Pancreas (tissue), 10 donors: ENCODE data around the gene THSD7B. TPM values are rescaled to one million over a fixed set of nuclear protein-coding genes. Genes with fewer than 3 reads are reported as not detected.
"Not testable (repeated sequence)": the region's sequence is repeated elsewhere in the genome, so short reads cannot be mapped to it uniquely, and the experiment has no call there.

Experiments used
- ATAC-seq, 4 donors: fragments of 200-7000 bp; cut with Tn5 transposase; one replicate each; pipeline versions ENCODE4 v1.8.0 to v1.9.1; 2020; ENCODE audit warnings: mild to moderate bottlenecking in 4 of 4, moderate library complexity in 4 of 4
- DNase-seq, 6 donors: peaks; one replicate each; pipeline ENCODE4 v3.0.0-alpha.2; 2020
- FAIRE-seq: peaks from 2 replicates; lab custom pipeline; 2012; peaks lifted over from hg19 to GRCh38; lab: Jason Lieb, UNC
- H3K27ac ChIP-seq, 4 donors: fragments of 200-600 bp; sonication (generic); 1 replicate in 3 of 4; 2 replicates in 1 of 4; pipeline versions ENCODE4 v1.5.0 to v1.8.0; 2020
- H3K27me3 ChIP-seq, 4 donors: fragments of 200-600 bp; one replicate each; pipeline ENCODE4 v1.8.0; 2021
- H3K36me3 ChIP-seq, 3 donors: fragments of 200-600 bp; sonication (generic) in 1 of 3; one replicate each; pipeline versions ENCODE4 v1.5.0 to v1.8.0; 2020 to 2021
- H3K4me1 ChIP-seq, 3 donors: fragments of 200-600 bp; one replicate each; pipeline ENCODE4 v1.8.0; 2021
- H3K4me3 ChIP-seq, 4 donors: fragments of 200-600 bp; sonication (generic) in 2 of 4; one replicate each; pipeline versions ENCODE4 v1.5.0 to v1.8.0; 2020 to 2021
- H3K9me3 ChIP-seq, 4 donors: fragments of 200-600 bp; one replicate each; pipeline ENCODE4 v1.8.0; 2021
- CTCF ChIP-seq, 4 donors: fragments of 200-600 bp; sonication (generic) in 3 of 4; IDR thresholded peaks; one replicate each; pipeline versions ENCODE4 v1.5.0 to v1.8.0; 2021; ENCODE audit warnings: antibody characterized with exemption in 4 of 4
- WGBS, 2 donors: extraction: QIAGEN DNeasy Blood & Tissue Kit; methylation state at CpG; one replicate each; pipeline ENCODE4 v1.1.7; 2013; 5-methylcytosine and 5-hydroxymethylcytosine counted together
- intact Hi-C, 3 donors: fragments of 100-400 bp; cut with DNase I; formaldehyde crosslinking; loops; one replicate each; pipeline versions ENCODE4 v1.11.1 to v1.14.2; 2022
- polyA plus RNA-seq, 2 donors: library from polyadenylated mRNA; stranded (reverse); fragments of 200-250 nt; gene quantifications; one replicate each; pipeline ENCODE4 v1.2.3, GENCODE V29; 2013
- total RNA-seq, 6 donors: library from RNA; stranded (reverse); fragmentation: NEBNext Ultra II Directional in 4 of 6; extraction: Animal tissue kit (Norgen Biotek cat#: 25700) in 4 of 6; gene quantifications; one replicate each; pipeline versions ENCODE4 v1.2.1 to v1.2.4, GENCODE V29; 2021 to 2023
- donor health status: healthy with polysubstance abuse.
- donor health status: DM: no; HTN: no; CAD: no; lungs with moderate emphysema.
- donor health status: DM: no; HTN: no; CAD: no.
- donor health status: control.
- donor health status: control.
- donor health status: Bipolar disorder and iron deficiency.
- donor health status: DM: yes; HTN: yes; CAD: no.
- donor health status: DM: no; HTN: no; CAD: no.
- donor health status: DM: no; HTN: no; CAD: no.
- donor health status: DM: yes; HTN: yes; CAD: no.

THSD7B gene
- total and polyA plus RNA-seq, 8 donors: 0.02 to 0.18 (median 0.07) TPM; not detected in 4

- DNase-seq: no peak
- H3K4me1 ChIP-seq: no peaks in the 10 kb centered on the region
- H3K36me3 ChIP-seq: no peaks in the 10 kb centered on the region
- H3K27ac ChIP-seq: no peak overlapping the region
- peaks cover 0 to 7% (median 0%) of the 10 kb centered on the region in 4 donors for H3K27me3 ChIP-seq
- TF ChIP-seq CTCF (IDR thresholded peaks at IDR 0.05): no peak
- H3K4me3 ChIP-seq: no peak overlapping the region
- no peak for ATAC-seq
- intact Hi-C loops: no loop called here
- WGBS, 2 donors: 62 to 75% methylated on average over 5 of the region's 5 CpGs
- no peak for FAIRE-seq
- H3K9me3 ChIP-seq: no peaks in the 10 kb centered on the region
Measured at GRCh38 chr2:137535897-137536296, 770.6 kb downstream of the THSD7B start.

GRCh38 chr2:137539336-137539735 is 774.0 kb downstream of the THSD7B start:
- no peak overlapping the region for H3K27ac ChIP-seq
- intact Hi-C loops: no loop called here
- no peaks in the 10 kb centered on the region for H3K36me3 ChIP-seq
- H3K4me3 ChIP-seq: no peak overlapping the region
- H3K4me1 ChIP-seq: no peaks in the 10 kb centered on the region
- TF ChIP-seq CTCF (IDR thresholded peaks at IDR 0.05): no peak
- WGBS, 2 donors: 56 to 65% methylated on average over 1 of the region's 1 CpG
- no peaks in the 10 kb centered on the region for H3K9me3 ChIP-seq
- no peak for DNase-seq
- no peak for ATAC-seq
- no peak for FAIRE-seq
- no peaks in the 10 kb centered on the region for H3K27me3 ChIP-seq

- Histone ChIP-seq H3K27me3 (no peaks in the 10 kb centered on the region), H3K27ac (no peak overlapping the region), H3K4me1 (no peaks in the 10 kb centered on the region), H3K9me3 (no peaks in the 10 kb centered on the region), H3K36me3 (no peaks in the 10 kb centered on the region), H3K4me3 (no peak overlapping the region)
- ATAC-seq (no peak), DNase-seq (no peak), FAIRE-seq (no peak)
- 52 to 71% methylated on average over 6 of the region's 6 CpGs for WGBS, 2 donors
- TF ChIP-seq CTCF (IDR thresholded peaks at IDR 0.05): no peak
- intact Hi-C loops: no loop called here
Measured at GRCh38 chr2:137547842-137548241, 782.5 kb downstream of the THSD7B start.

- Histone ChIP-seq H3K27me3 (no peaks in the 10 kb centered on the region), H3K36me3 (no peaks in the 10 kb centered on the region), H3K9me3 (no peaks in the 10 kb centered on the region), H3K27ac (no peak overlapping the region), H3K4me3 (no peak overlapping the region), H3K4me1 (no peaks in the 10 kb centered on the region)
- no peak for ATAC-seq
- TF ChIP-seq CTCF (IDR thresholded peaks at IDR 0.05): no peak
- intact Hi-C loops: no loop called here
- DNase-seq: no peak
- 67 to 90% methylated on average over 1 of the region's 1 CpG for WGBS, 2 donors
- no peak for FAIRE-seq
Measured at GRCh38 chr2:137566387-137566786, 801.0 kb downstream of the THSD7B start.

- 63 to 69% methylated on average over 3 of the region's 3 CpGs for WGBS, 2 donors
- intact Hi-C loops: no loop called here
- FAIRE-seq: no peak
- TF ChIP-seq CTCF (IDR thresholded peaks at IDR 0.05): no peak
- Histone ChIP-seq H3K27ac (no peak overlapping the region), H3K36me3 (no peaks in the 10 kb centered on the region), H3K9me3 (no peaks in the 10 kb centered on the region), H3K4me1 (no peaks in the 10 kb centered on the region), H3K27me3 (no peaks in the 10 kb centered on the region), H3K4me3 (no peak overlapping the region)
- DNase-seq: no peak
- ATAC-seq: no peak
Measured at GRCh38 chr2:137570484-137570883, 805.1 kb downstream of the THSD7B start.

- WGBS, 2 donors: 50 to 75% methylated on average over 5 of the region's 5 CpGs
- FAIRE-seq: not testable (repeated sequence)
- DNase-seq: peak in 1 of 6 donors; percentile 26
Measured at GRCh38 chr2:137587834-137588233, 822.5 kb downstream of the THSD7B start.

GRCh38 chr2:137588578-137588977 is 823.2 kb downstream of the THSD7B start:
- H3K4me1 ChIP-seq, H3K4me3 ChIP-seq, FAIRE-seq, ATAC-seq, intact Hi-C loops, H3K36me3 ChIP-seq, DNase-seq, H3K9me3 ChIP-seq, H3K27ac ChIP-seq, H3K27me3 ChIP-seq: not testable (repeated sequence)
- 64 to 89% methylated on average over 1 of the region's 1 CpG for WGBS, 2 donors

More at GRCh38 chr2:137587834-137588233, 822.5 kb downstream of the THSD7B start:
- H3K9me3 ChIP-seq, H3K4me1 ChIP-seq, H3K36me3 ChIP-seq, H3K4me3 ChIP-seq, intact Hi-C loops, ATAC-seq, H3K27ac ChIP-seq, H3K27me3 ChIP-seq: not testable (repeated sequence)
